Activated naive CD4-positive, alpha-beta T cell (primary cell): ENCODE measurements around the gene CTSC.

Source experiments
- DNase-seq, 4 experiments: peaks; one replicate each; lab custom pipeline; 2025; lab: John Stamatoyannopoulos, UW

Gene CTSC

DNA sequence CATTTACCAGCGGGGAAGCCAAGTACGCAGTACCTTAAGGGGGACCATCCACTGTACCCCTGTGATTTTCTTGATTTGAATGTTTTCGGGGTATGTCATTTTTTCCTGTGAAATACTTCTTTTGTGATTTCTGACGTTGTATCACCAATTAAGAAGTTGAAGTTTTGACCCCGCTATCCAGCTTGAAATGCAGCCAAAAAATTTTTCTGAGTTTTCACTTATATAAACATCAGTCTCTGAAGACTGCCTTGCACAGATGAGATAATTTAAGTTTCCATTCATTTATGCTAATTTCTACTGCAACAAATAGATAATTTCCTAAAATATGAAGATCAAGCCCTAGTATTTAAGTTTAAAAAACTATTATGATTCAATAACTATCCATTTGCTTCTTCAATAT, 20.0 kb downstream of the CTSC start:
- DNase-seq = no peak

DNA sequence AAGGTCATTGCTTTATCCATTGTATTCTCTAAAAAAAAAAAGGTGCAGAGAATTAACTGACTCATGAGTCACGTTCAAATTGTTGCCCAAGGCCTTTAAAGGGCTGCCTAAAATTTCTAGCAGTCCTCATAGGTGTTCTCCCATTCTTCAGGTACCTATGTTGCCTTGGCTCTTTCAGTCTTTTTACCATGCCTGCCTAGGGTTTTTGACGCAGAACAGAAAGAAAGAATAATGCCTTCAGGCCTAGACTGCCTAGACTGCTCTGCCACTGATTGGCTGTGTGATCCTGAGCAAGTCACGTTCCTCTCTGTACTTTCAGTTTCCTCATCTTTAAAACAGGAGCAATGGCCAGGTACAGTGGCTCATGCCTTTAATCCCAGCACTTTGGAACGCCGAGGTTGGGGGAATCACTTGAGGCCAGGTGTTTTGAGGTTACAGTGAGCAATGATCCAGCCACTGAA, 21.5 kb downstream of the CTSC start:
- DNase-seq = no peak

DNA sequence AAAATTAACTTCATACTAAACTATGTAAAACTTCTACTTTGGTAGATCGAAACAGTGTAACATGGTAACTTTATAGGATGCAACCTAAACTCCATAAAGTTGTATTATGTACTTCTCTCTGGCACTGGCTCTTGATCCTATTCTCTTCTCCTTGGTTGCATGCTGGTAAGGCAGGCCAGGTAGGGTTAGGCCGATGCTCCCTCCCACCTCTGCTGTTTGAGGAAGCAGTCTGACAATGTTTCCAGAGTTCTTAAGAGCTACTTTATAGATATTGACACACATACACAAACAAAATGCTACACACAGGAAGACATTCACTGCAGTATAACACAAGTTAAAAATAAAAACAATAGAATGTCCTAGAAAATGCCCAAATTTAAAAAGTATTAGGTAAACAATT, 22.5 kb downstream of the CTSC start:
- no peak for DNase-seq

DNA sequence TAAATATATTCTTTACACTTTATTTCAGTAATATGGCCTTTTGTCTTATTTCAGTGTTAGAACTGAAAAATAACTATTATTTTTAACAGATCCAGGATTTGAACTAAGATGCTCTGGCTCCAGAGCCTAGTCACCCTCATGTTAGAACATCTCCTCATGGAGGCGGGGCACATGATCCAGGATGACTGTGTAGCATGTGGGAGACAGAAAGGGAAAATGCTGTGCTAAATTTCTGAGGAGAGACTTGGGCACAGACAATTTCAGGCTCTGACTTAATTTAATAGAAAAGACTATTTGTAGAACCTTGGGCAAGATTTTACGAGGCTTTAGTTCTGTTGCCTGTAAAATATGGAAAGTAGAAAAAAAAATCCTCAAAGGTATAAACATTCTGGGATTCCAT, 24.1 kb downstream of the CTSC start:
- DNase-seq = no peak

DNA sequence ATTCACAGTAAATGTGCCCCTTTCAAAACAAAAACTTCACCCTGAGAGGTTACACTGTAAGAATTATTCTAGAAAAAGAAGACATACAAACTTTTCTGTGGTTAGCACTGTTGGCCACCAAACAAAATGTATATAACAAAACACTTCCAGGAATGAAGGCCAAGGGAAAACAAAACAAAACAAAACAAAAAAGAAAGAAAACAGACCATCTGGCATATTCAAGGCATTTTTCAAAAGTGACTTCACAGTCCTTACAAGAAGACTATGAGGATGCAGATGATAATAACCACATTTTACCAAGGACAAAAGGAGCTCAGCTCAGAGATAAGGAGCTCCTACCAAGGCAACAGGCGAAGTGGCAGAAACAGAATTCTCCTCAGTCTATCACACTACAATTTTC, 24.9 kb downstream of the CTSC start:
- DNase-seq = no peak

DNA sequence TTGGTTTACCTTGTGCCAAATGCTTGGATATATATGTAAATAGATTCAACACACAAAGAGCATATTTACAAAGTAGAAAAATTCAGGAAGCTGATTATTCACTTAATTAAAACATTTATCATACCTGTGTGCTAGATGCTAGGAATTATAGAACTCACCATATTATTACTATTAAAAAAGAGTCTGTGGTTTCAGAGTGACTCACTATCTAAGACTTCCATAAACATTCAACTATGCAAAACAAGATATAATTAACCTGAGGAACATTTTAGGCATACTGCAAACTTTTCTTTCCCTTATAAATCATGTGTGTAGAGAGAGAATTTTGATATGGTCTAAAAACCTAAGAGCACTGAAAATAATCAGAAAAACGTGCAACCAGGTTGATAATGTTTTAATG, 27.3 kb downstream of the CTSC start:
- DNase-seq = no peak

- no peak for DNase-seq
These were observed 29.0 kb downstream of the CTSC start for GRCh38 chr11:88308576-88308975.

DNA sequence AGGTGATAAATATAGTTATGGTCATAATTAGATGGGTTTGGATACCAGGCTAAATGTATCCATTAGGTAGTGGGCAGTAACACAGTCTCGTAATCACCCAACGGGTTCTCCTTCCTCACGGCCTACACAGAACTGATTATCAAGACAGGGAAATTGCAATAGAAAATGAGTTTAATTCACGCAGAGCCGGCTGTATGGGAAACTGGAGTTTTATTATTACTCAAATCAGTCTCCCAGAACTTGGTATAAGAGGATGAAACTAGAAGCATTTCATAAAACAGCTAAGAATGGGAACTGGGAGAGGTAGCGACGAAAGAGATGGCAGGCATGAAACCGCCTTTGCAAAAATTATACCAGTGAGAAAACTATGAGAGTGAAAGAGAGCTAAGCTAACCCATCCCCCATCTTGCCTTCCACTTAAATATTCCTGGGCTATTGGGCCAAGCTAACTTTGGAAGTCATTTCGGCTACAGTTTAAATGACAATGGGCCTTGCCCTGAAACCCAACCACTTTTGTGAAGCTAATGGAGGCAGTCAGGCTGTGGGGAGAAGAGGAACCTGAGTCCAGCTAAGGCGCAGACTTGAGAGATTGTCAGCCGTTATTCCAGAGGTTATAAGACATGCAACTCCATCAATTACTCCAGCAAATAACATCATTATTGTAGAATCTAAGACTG, 29.6 kb downstream of the CTSC start:
- no peak for DNase-seq

GRCh38 chr11:88306785-88307184, 30.8 kb downstream of the CTSC start:
- DNase-seq = no peak

DNA sequence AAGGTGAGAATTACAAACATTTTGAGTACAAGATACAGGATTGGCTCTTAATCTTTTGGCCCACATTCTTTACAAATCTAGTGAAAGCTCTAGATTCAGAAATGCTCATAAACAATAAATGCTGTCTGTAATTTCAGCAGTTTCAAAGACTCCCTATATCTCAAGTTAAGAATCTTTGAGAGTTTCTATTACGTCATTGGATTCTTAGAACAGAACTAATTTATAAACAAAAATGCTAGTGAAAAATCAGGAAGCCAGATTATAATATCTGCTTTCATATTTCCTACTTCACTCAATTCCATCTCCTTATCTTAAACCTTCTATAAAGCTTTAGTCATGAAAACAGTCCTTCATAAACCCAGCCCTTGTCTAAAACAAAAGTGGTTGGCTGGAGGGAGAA, 32.1 kb downstream of the CTSC start:
- DNase-seq = no peak

DNA sequence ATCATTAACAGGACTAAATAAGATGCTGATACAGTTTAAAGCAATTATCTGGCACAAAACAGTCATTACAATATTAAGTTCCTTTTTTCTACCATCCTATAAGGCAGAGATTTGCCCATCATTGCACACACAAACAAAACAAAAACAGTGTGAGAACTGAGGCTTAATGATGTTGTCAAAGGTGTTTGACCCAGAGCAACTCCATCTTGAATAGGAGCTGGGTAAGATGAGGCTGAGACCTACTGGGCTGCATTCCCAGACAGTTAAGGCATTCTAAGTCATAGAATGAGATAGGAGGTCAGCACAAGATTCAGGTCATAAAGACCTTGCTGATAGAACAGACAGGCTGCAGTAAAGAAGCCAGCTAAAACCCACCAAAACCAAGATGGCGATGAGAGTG, 33.2 kb downstream of the CTSC start:
- DNase-seq = no peak

DNA sequence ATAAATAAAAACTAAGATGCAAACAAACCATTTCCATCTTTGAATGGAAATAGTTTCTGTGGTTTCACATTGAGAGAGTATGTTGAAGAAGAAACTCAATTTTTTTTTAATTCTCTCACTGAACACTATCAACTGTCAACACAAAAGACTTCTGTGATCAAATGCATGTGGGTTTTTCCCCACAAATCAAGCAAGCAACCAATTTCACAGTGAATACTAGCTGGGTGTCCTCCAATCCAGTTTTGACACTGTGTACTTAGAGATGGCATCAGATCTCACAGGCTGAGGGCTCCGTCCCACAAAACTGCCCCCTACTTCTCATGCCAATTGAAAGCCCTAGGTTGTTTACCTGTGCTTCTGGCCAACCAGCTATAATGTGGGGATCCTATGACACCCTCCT, 34.5 kb downstream of the CTSC start:
- DNase-seq = no peak

GRCh38 chr11:88301488-88302140, 35.9 kb downstream of the CTSC start:
- no peak for DNase-seq

DNA sequence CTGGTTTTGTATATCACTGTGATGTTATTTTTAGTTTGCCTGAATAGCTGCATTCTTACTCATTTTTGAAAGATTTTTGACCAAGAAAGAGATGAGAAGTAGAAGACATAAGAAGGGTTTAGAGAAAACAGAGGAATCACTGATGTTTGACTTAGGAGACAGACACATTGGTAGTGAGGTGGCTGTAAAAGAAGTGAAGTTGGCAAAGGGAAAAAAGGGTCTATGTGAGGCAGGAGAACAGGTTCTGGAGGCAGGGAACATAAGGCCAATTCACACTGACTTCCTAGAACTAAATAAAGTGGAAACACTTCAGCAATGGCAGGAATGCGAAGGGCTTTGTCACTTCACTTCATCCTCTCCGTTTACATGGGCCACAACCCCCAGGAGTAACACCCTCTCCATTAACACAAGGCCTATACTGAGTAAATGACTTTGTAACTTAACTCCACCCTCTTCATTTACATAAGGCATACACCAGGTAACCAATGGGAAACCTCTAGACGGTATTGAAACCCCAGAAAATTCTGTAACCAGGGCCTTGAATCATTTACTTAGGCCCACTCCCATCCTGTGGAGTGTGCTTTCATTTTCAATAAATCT, 36.5 kb downstream of the CTSC start:
- DNase-seq = no peak

DNA sequence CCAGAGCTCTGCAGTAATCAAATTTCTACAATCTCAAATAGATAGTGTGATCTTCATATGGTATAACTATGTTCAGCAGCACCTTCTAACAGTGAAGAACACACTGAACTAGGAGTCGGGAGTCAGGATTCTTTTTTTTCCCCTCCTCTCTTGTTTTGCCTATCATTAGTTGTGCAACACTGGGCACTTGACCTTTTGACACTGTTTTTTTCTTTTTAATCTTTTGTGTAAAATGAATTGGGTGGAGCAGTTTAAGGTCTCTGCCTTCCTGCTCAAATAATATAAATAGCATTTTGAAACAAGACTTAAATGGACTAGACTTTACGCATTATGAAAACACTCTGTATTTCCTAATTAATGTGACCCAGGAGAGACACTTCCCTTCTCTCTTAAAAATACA, 39.7 kb downstream of the CTSC start:
- DNase-seq = no peak

- DNase-seq = no peak
These were observed 40.1 kb downstream of the CTSC start for GRCh38 chr11:88297421-88297820.

DNA sequence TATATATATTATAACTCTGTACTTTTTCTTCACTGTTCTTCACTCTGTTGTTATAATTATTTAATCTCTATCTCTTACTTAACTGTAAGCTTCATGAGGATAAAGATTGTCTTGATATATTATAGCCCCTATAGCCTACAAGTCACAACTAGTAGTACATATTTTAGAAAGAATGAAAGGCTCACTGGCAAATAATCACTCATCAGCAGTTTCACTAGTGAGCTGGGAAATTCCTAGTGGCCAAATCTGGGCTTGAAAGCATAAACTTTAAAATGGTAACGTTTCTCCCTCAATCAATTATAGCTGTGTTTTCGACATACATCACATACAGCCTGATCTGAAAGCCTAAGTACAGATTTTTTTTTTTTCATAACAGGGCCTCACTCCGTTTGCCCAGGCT, 42.5 kb downstream of the CTSC start:
- DNase-seq = no peak

DNA sequence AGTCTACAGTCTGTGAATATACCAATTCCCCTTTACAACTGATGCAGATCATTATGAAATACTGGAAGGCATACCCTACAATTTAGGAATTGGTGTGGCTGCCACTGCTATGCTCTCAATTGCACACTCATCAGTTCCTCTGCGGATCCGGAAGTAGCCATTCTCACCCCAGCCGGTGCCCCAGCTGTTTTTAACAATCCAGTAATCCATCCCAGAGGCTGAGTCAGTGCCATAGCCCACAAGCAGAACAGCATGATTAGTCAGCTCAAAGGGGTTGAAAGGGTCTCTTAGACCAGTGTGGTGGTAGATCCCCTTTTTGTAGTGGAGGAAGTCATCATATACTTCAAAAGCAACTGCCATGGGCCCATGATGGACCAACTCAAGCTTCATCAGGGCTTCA, 43.6 kb downstream of the CTSC start:
- DNase-seq = no peak

DNA sequence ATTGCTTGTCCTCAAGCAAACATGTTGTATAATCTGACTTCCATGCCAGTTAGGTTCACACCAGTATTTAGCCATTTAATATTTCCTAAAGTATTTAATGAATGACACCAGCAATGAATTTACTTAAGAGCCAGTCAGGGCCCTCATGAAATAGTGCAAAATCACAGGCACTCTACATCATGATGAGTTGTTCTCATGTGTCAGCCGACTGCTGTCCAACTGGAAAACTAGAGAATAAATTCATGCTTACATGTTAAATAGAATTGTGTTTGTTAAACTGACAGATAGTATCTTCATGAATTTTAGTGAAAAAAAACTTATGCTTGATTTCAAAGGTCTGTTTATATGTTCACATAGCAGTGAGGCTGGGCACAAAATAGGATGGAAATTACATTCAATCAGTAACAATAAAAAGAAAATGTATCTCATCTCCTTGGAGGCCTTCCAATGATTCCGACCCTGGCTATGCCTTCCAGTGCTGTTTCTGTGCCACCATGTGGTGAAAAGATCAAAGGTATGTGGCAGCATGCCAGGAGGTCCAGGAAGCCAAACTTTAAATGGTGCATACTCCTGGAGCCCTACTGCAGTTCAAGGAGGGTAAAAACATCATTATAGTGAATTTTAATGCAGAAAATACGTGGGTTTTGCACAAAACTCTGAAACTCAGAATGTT, 45.2 kb downstream of the CTSC start:
- no peak for DNase-seq

GRCh38 chr11:88288560-88288959, 49.0 kb downstream of the CTSC start:
- no peak for DNase-seq

- DNase-seq = no peak
These were observed 53.0 kb downstream of the CTSC start for GRCh38 chr11:88284336-88285050.

- no peak for DNase-seq
These were observed 54.6 kb downstream of the CTSC start for GRCh38 chr11:88282747-88283515.
